ENCODE results near the gene RSRC1.

DNA sequence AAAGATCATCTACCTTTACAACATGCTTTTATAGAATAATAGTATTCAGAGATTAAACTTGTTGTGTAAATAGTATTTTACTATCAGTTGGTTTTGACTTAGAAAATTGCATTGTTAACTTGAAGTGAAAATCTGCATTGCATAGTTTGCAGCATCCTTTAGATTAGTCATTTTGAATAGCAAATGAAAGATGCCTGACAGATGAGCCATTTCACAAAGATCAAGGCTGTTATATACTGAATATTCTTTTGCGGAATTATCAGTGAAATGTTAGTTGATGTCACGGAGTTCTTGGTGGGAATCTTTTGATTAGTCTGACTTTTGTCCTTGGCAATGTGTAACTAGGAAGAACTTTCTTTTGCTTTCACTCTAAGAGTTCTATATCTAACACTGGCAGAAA lies 24.5 kb downstream of the RSRC1 start:
- TF ChIP-seq, protein P1, sequence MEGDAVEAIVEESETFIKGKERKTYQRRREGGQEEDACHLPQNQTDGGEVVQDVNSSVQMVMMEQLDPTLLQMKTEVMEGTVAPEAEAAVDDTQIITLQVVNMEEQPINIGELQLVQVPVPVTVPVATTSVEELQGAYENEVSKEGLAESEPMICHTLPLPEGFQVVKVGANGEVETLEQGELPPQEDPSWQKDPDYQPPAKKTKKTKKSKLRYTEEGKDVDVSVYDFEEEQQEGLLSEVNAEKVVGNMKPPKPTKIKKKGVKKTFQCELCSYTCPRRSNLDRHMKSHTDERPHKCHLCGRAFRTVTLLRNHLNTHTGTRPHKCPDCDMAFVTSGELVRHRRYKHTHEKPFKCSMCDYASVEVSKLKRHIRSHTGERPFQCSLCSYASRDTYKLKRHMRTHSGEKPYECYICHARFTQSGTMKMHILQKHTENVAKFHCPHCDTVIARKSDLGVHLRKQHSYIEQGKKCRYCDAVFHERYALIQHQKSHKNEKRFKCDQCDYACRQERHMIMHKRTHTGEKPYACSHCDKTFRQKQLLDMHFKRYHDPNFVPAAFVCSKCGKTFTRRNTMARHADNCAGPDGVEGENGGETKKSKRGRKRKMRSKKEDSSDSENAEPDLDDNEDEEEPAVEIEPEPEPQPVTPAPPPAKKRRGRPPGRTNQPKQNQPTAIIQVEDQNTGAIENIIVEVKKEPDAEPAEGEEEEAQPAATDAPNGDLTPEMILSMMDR (IDR thresholded peaks at IDR 0.05): no peak
- TF ChIP-seq EZH2 (IDR thresholded peaks at IDR 0.05; ENCODE audit: borderline replicate concordance, insufficient read depth, low read depth, low read length, poor library complexity, severe bottlenecking): no peak
